ENCODE results near the gene C10orf71. TPM values are rescaled to one million over a fixed set of nuclear protein-coding genes. Genes with fewer than 3 reads are reported as not detected.

C10orf71 gene
- total and polyA plus RNA-seq, 2 of the 8 experiments (the other 6 are each of a cell fraction or from before 2014, with no cell fraction given) = not detected

GRCh38 chr10:49354593-49354992, 55.6 kb downstream of the C10orf71 start:
- no peak overlapping the region for H3K4me3 ChIP-seq (ENCODE audit: extremely low read depth in 1 of 4, insufficient read depth in 2 of 4, low read depth in 3 of 4, low read length in 4 of 4)
- H2BK5ac ChIP-seq (ENCODE audit: low read depth, low read length) = no peak overlapping the region
- H3K14ac ChIP-seq (ENCODE audit: insufficient read length) = no peak overlapping the region
- H2BK12ac ChIP-seq (ENCODE audit: low read depth, low read length) = no peak overlapping the region
- H3K23me2 ChIP-seq (ENCODE audit: low read depth, low read length) = no peaks in the 10 kb centered on the region
- H3K9ac ChIP-seq (replicated peaks in 1 of 4; ENCODE audit: extremely low read depth in 1 of 4, low read depth in 3 of 4, low read length in 3 of 4) = no peak overlapping the region
- no peak overlapping the region for H4K91ac ChIP-seq (replicated peaks; ENCODE audit: insufficient read length, low read length)
- no peaks in the 10 kb centered on the region for H3K36me3 ChIP-seq (ENCODE audit: control insufficient read depth in 2 of 4, insufficient read depth in 4 of 4, low read length in 3 of 4)
- H3K56ac ChIP-seq (replicated peaks; ENCODE audit: insufficient read length, low read depth, low read length) = no peak overlapping the region
- H4K8ac ChIP-seq (ENCODE audit: extremely low read depth, insufficient read depth, low read length) = no peak overlapping the region
- no peak overlapping the region for H2BK120ac ChIP-seq (replicated peaks; ENCODE audit: low read depth, low read length)
- no peak for FAIRE-seq
- no peak overlapping the region for H2AK5ac ChIP-seq (ENCODE audit: low read depth, low read length)
- POLR2A ChIA-PET (ENCODE audit: partially characterized antibody) = no interaction called here
- no peak overlapping the region for H3K4ac ChIP-seq (replicated peaks; ENCODE audit: insufficient read length, low read depth, low read length)
- no peaks in the 10 kb centered on the region for H3K9me3 ChIP-seq (ENCODE audit: insufficient read depth in 2 of 2, low read depth in 1 of 2, low read length in 1 of 2)
- TF ChIP-seq PHF8 (conservative IDR thresholded peaks at IDR 0.05; ENCODE audit: low read depth, low read length) (no peak), CREB1 (IDR thresholded peaks at IDR 0.05) (no peak), JUN (IDR thresholded peaks at IDR 0.05; ENCODE audit: low read depth, low read length) (no peak), TAF7 (optimal IDR thresholded peaks at IDR 0.05; ENCODE audit: borderline replicate concordance, low read depth, low read length) (no peak), TCF12 (IDR thresholded peaks at IDR 0.05; ENCODE audit: low read depth, low read length) (no peak), HDAC6 (IDR thresholded peaks at IDR 0.05; ENCODE audit: low read depth, low read length) (no peak), CEBPB (IDR thresholded peaks at IDR 0.05; ENCODE audit: low read depth, low read length) (no peak), POLR2AphosphoS5 (IDR thresholded peaks at IDR 0.05; ENCODE audit: low read depth, low read length) (no peak), CHD1 (IDR thresholded peaks at IDR 0.05; ENCODE audit: low read depth, low read length) (no peak), JUND (IDR thresholded peaks at IDR 0.05; ENCODE audit: low read length) (no peak), ATF3 (IDR thresholded peaks at IDR 0.05; ENCODE audit: insufficient read depth, low read depth, low read length) (no peak), SP2 (IDR thresholded peaks at IDR 0.05; ENCODE audit: low read length) (no peak), KDM5A (IDR thresholded peaks at IDR 0.05; ENCODE audit: low read length) (no peak), RNF2 (IDR thresholded peaks at IDR 0.05; ENCODE audit: borderline replicate concordance, low read depth, low read length, missing control alignments, poor library complexity, severe bottlenecking) (no peak), ZNF274 (IDR thresholded peaks at IDR 0.05; ENCODE audit: borderline replicate concordance, extremely low read depth, low read length) (no peak)
- 91% methylated on average over 3 of the region's 3 CpGs; no CpG with 5 or more reads in 1 of the 2 experiments for WGBS, 2 experiments (ENCODE audit: extremely low coverage in 1 of 2, insufficient coverage in 1 of 2, insufficient read length in 1 of 2, insufficient replicate concordance in 2 of 2, low coverage in 1 of 2, low lambda C conversion rate in 2 of 2, missing lambda C conversion rate in 1 of 2)
- H3K79me2 ChIP-seq (ENCODE audit: control insufficient read depth in 1 of 2, insufficient read depth in 2 of 2, low read length in 2 of 2) = no peaks in the 10 kb centered on the region
- no peak overlapping the region for H4K5ac ChIP-seq (ENCODE audit: insufficient read length, low read depth, low read length)
- H3K18ac ChIP-seq (ENCODE audit: extremely low read depth, low read length) = no peak overlapping the region
- no peak overlapping the region for H2BK20ac ChIP-seq (ENCODE audit: low read length)
- CTCF ChIA-PET (ENCODE audit: partially characterized antibody) = interaction anchor here (0.6 to 1.3 kb wide), 2 partner anchors 29 to 319 kb away, joined by 3 read pairs; no protein-coding TSS in a partner anchor
- H4K20me1 ChIP-seq (replicated peaks in 1 of 2; ENCODE audit: control insufficient read depth in 1 of 2, insufficient read depth in 2 of 2, low read length in 2 of 2) = no peaks in the 10 kb centered on the region
- H3K4me1 ChIP-seq (replicated peaks in 1 of 4; ENCODE audit: control insufficient read depth in 3 of 4, insufficient read depth in 4 of 4, low read length in 3 of 4) = no peaks in the 10 kb centered on the region
- H3K23ac ChIP-seq (ENCODE audit: insufficient read length) = no peak overlapping the region
- no peaks in the 10 kb centered on the region for H3K27me3 ChIP-seq (replicated peaks in 1 of 4; ENCODE audit: control insufficient read depth in 3 of 4, extremely low read depth in 1 of 4, insufficient read depth in 3 of 4, low read length in 3 of 4)
- no peaks in the 10 kb centered on the region for H3K79me1 ChIP-seq (ENCODE audit: low read depth, low read length)
- no peak for DNase-seq (ENCODE audit: low read depth in 1 of 2, low spot score in 2 of 2)
- no peak overlapping the region for H2AFZ ChIP-seq (ENCODE audit: low read length)
- no peak overlapping the region for H3K27ac ChIP-seq (ENCODE audit: low read depth, low read length)
- H2BK15ac ChIP-seq (ENCODE audit: low read length) = no peak overlapping the region
- no peak overlapping the region for H3K4me2 ChIP-seq (ENCODE audit: insufficient read depth in 1 of 2, low read depth in 2 of 2, low read length in 2 of 2)
